ENCODE measurements around the gene GTSE1.

- TF ChIP-seq CTCF (IDR thresholded peaks at IDR 0.05) (no peak), EP300 (IDR thresholded peaks at IDR 0.05) (no peak), POLR2A (IDR thresholded peaks at IDR 0.05) (no peak)
Observed at GRCh38 chr22:46360891-46361290, 64.2 kb downstream of the GTSE1 start.
